ENCODE measurements around the gene FYB1.

The FYB1 gene

DNA sequence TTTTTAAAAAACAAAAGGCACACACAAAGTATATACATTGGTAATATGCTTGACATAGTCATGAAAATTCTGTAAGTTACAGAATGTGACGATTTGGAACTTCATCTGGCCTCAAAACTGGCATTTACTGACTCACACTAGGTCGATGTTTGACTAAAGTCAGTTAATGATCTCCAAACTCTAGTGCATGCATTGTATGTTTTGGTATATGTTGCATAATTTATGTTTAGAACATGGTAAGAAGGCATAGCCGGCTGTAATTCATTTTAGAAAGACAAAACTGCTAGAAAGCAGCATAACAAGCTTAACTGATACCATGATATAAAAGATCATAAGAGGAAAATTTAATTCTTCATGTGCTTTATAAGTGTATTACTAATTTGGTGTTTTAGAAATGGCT lies 86.6 kb downstream of the FYB1 start:
- TF ChIP-seq, protein P1, sequence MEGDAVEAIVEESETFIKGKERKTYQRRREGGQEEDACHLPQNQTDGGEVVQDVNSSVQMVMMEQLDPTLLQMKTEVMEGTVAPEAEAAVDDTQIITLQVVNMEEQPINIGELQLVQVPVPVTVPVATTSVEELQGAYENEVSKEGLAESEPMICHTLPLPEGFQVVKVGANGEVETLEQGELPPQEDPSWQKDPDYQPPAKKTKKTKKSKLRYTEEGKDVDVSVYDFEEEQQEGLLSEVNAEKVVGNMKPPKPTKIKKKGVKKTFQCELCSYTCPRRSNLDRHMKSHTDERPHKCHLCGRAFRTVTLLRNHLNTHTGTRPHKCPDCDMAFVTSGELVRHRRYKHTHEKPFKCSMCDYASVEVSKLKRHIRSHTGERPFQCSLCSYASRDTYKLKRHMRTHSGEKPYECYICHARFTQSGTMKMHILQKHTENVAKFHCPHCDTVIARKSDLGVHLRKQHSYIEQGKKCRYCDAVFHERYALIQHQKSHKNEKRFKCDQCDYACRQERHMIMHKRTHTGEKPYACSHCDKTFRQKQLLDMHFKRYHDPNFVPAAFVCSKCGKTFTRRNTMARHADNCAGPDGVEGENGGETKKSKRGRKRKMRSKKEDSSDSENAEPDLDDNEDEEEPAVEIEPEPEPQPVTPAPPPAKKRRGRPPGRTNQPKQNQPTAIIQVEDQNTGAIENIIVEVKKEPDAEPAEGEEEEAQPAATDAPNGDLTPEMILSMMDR (IDR thresholded peaks at IDR 0.05; ENCODE audit: unreplicated experiment in 3 of 3): no peak
- no peaks in the 10 kb centered on the region for H3K36me3 Mint-ChIP-seq (ENCODE audit: low read depth)
- H3K27me3 Mint-ChIP-seq (ENCODE audit: low read depth): peaks cover 3% of the 10 kb centered on the region
- peaks cover 6% of the 10 kb centered on the region for H3K4me1 Mint-ChIP-seq
- peak overlapping the region in 2 of 3 experiments; percentile 52 to 88 for H3K27ac Mint-ChIP-seq
- no peaks in the 10 kb centered on the region for H3K9me3 Mint-ChIP-seq
- H3K4me3 Mint-ChIP-seq: no peak overlapping the region

DNA sequence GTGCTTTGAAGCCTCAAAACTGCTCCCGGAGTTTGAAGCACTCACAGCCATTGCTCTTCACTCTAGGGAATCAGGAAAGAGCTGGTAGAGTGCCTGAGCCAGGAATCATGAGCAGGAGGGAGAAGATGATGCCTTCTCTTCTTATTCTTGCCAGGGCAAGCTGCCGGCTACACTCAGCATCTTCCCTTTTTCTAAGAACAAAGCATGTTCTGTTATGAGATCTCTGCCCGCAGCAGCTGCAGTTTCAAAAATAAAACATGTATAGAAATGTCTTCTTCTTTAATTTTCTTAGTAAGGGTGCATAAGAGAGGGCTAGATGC lies 87.3 kb downstream of the FYB1 start:
- Mint-ChIP-seq H3K4me1 (peaks cover 6% of the 10 kb centered on the region), H3K27me3 (ENCODE audit: low read depth) (peaks cover 3% of the 10 kb centered on the region), H3K27ac (peak overlapping the region; percentile 44 to 88 (median 52)), H3K9me3 (no peaks in the 10 kb centered on the region), H3K36me3 (ENCODE audit: low read depth) (no peaks in the 10 kb centered on the region), H3K4me3 (no peak overlapping the region)
- TF ChIP-seq, protein P1 (IDR thresholded peaks at IDR 0.05; ENCODE audit: unreplicated experiment in 3 of 3): no peak

DNA sequence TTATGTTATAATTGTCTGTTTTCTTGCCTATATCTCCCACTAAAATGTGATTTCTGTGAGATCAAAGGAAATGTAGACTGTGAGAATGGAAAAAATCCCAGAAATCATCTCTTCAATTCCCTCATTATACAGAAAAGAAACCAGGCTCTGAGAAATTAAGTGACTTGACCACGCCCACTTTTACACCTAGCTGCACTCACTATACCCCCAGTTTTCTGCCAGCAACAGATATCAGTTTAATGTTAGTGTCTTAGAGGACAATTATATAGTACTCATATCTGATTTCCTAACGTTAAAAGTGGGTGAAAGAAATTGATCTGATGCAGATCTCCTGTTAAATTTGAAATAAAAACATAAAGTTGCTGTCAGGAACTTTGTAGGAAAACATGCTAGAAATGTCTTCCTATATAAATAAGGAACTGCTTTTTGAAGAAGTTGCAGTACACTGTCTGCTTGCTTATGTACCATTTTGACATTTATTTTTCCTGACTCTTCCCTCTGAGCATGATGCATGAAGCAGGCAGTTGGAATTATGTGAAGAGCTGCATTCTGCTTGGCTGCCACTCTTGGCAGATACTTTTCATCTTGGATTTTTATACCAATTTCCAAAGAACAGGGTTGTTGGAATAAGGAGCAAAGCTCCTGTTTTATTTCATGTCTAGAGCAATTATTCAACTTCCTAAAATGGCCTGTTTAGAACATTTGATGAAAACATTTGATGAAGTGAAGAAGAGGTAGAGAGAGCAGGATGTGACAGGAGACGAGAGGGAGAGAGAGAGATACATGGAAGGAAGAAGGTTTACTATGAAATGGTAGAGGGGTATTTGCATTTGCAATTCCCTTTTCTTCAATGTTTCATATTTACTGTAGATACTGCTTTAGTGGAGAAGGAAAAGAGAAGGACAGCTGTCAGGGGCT lies 87.9 kb downstream of the FYB1 start:
- Mint-ChIP-seq H3K4me1 (peaks cover 6% of the 10 kb centered on the region), H3K9me3 (no peaks in the 10 kb centered on the region)

DNA sequence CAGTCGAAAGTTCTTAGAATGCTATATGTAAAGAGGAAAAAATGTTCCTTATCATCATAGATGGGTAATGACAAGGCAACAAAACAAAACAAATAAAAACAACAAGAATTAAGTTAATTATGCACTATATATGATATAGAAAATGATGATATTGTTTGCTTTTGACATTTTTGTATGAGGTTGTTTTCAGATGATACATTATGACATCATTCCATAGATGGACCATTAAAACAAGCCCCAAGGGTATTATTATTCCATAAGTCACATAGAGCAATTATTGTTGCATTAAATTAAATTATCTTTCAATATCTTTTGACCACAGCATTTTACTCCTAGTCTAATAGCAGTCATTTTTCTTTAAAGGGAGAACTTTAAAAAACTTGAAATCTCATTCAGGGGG lies 88.6 kb downstream of the FYB1 start:
- no peak overlapping the region for H3K4me3 Mint-ChIP-seq
- no peaks in the 10 kb centered on the region for H3K9me3 Mint-ChIP-seq
- peaks cover 3% of the 10 kb centered on the region for H3K27me3 Mint-ChIP-seq (ENCODE audit: low read depth)
- H3K4me1 Mint-ChIP-seq: peaks cover 6% of the 10 kb centered on the region
- TF ChIP-seq, protein P1 (IDR thresholded peaks at IDR 0.05; ENCODE audit: unreplicated experiment in 3 of 3): no peak
- no peak overlapping the region for H3K27ac Mint-ChIP-seq
- no peaks in the 10 kb centered on the region for H3K36me3 Mint-ChIP-seq (ENCODE audit: low read depth)

More for the DNA sequence above, 87.9 kb downstream of the FYB1 start:
- H3K36me3 Mint-ChIP-seq (ENCODE audit: low read depth): no peaks in the 10 kb centered on the region
- peaks cover 3% of the 10 kb centered on the region for H3K27me3 Mint-ChIP-seq (ENCODE audit: low read depth)
- H3K4me3 Mint-ChIP-seq: no peak overlapping the region
- H3K27ac Mint-ChIP-seq: peak overlapping the region; percentile 44 to 88 (median 52)
- TF ChIP-seq, protein P1 (IDR thresholded peaks at IDR 0.05; ENCODE audit: unreplicated experiment in 3 of 3): no peak

DNA sequence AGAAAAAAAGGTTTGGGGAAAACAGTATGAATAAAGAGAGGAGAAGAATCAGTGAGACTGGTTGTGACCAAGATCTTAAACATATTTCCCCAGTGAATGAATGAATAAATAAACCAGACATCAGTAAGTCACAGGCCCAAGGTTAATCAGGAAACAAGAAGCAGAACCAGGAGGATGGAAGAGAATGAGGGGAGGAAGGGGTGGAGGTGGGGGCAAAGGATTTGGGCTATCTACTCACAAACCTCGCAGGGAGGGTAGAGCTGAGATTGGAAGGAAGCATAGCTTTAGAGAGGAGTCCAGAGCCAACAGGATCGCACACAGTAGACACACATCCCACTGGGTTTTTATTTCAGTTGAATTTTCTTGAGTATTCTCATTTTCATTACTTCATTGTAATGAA lies 97.4 kb downstream of the FYB1 start:
- Mint-ChIP-seq H3K36me3 (ENCODE audit: low read depth) (no peaks in the 10 kb centered on the region), H3K27ac (no peak overlapping the region), H3K27me3 (ENCODE audit: low read depth) (peaks cover 8% of the 10 kb centered on the region), H3K4me3 (no peak overlapping the region), H3K9me3 (no peaks in the 10 kb centered on the region), H3K4me1 (no peaks in the 10 kb centered on the region)
- TF ChIP-seq, protein P1 (IDR thresholded peaks at IDR 0.05; ENCODE audit: unreplicated experiment in 3 of 3): no peak

DNA sequence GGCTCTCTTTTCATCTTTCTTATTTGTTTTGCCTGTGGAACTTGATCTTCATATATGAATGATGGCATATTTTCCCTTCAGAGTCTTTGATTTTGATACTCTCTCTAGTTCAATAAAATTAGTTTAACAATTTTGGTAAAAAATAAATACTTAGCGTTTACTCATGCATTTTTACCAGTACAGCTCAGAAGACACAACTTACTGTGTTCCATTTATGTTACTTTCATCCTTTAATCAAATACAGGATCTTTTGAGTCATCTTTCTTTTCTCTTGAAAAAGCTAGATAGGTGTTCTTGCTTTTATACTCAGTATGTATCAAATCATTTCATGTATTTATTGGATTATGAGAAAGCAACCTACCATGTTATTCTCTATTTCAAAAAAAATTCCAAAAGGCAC lies 98.0 kb downstream of the FYB1 start:
- H3K27me3 Mint-ChIP-seq (ENCODE audit: low read depth): peaks cover 8% of the 10 kb centered on the region
- TF ChIP-seq, protein P1 (IDR thresholded peaks at IDR 0.05; ENCODE audit: unreplicated experiment in 3 of 3): no peak
- H3K4me1 Mint-ChIP-seq: no peaks in the 10 kb centered on the region
- no peaks in the 10 kb centered on the region for H3K9me3 Mint-ChIP-seq
- H3K4me3 Mint-ChIP-seq: no peak overlapping the region
- H3K36me3 Mint-ChIP-seq (ENCODE audit: low read depth): no peaks in the 10 kb centered on the region
- no peak overlapping the region for H3K27ac Mint-ChIP-seq

Measured in nephron (organoid).